ENCODE measurements around the gene CSNK1G1. TPM values are rescaled to one million over a fixed set of nuclear protein-coding genes. Genes with fewer than 3 reads are reported as not detected.

Gene CSNK1G1
- polyA plus RNA-seq, 1 donor from 2014 or later = 18.9 TPM

DNA sequence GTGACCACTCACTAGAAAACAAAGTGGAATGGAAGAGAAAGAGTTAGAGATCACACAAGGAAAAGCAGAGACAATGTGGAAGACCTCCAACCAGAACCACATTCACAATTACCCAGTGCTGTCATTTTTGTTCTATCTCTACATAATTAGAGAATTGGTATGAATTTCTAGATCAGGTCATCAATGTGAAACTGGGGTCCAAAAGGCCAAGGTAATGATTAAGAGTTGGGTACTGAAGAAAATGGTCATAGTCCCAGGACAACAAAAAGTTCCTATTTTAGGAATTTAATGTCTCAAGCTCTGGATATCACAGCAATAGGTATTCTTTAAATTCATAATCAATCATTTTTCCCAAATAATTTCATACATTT is 108.5 kb downstream of the CSNK1G1 start:
- Histone ChIP-seq H4K20me1 (ENCODE audit: insufficient read depth) (no peaks in the 10 kb centered on the region), H3K9me2 (ENCODE audit: insufficient read depth, low read length) (no peaks in the 10 kb centered on the region), H3F3A (ENCODE audit: insufficient read depth, low read length, poor library complexity, severe bottlenecking) (no peaks in the 10 kb centered on the region), H3K27ac (ENCODE audit: low read length) (no peak overlapping the region), H3K9ac (ENCODE audit: low read length) (no peak overlapping the region), H3K4me2 (ENCODE audit: low read length) (no peak overlapping the region), H3K79me2 (replicated peaks; ENCODE audit: insufficient read depth, low read length) (no peaks in the 10 kb centered on the region), H3K27me3 (ENCODE audit: insufficient read depth, low read depth, low read length) (no peaks in the 10 kb centered on the region), H3K4me3 (ENCODE audit: low read length) (no peak overlapping the region), H2AFZ (ENCODE audit: low read depth, low read length) (no peak overlapping the region), H3K9me3 (ENCODE audit: low read length) (no peaks in the 10 kb centered on the region), H3K36me3 (ENCODE audit: insufficient read depth, low read length) (no peaks in the 10 kb centered on the region)
- no peak for TF ChIP-seq EZH2 (IDR thresholded peaks at IDR 0.05; ENCODE audit: borderline replicate concordance, insufficient read depth, low read length, poor library complexity, severe bottlenecking)
- TF ChIP-seq SMC3 (conservative IDR thresholded peaks at IDR 0.05; ENCODE audit: poor library complexity) = no peak
- TF ChIP-seq, protein P1, sequence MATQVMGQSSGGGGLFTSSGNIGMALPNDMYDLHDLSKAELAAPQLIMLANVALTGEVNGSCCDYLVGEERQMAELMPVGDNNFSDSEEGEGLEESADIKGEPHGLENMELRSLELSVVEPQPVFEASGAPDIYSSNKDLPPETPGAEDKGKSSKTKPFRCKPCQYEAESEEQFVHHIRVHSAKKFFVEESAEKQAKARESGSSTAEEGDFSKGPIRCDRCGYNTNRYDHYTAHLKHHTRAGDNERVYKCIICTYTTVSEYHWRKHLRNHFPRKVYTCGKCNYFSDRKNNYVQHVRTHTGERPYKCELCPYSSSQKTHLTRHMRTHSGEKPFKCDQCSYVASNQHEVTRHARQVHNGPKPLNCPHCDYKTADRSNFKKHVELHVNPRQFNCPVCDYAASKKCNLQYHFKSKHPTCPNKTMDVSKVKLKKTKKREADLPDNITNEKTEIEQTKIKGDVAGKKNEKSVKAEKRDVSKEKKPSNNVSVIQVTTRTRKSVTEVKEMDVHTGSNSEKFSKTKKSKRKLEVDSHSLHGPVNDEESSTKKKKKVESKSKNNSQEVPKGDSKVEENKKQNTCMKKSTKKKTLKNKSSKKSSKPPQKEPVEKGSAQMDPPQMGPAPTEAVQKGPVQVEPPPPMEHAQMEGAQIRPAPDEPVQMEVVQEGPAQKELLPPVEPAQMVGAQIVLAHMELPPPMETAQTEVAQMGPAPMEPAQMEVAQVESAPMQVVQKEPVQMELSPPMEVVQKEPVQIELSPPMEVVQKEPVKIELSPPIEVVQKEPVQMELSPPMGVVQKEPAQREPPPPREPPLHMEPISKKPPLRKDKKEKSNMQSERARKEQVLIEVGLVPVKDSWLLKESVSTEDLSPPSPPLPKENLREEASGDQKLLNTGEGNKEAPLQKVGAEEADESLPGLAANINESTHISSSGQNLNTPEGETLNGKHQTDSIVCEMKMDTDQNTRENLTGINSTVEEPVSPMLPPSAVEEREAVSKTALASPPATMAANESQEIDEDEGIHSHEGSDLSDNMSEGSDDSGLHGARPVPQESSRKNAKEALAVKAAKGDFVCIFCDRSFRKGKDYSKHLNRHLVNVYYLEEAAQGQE (IDR thresholded peaks at IDR 0.05; ENCODE audit: borderline replicate concordance) = no peak
- no peak for TF ChIP-seq RAD21 (conservative IDR thresholded peaks at IDR 0.05)
- no peak for TF ChIP-seq EP300 (conservative IDR thresholded peaks at IDR 0.05; ENCODE audit: poor library complexity, severe bottlenecking)
- no peak for TF ChIP-seq TAF1 (IDR thresholded peaks at IDR 0.05; ENCODE audit: low read depth)
- no peak for TF ChIP-seq POLR2AphosphoS5 (IDR thresholded peaks at IDR 0.05)
- no peak for TF ChIP-seq MXI1 (conservative IDR thresholded peaks at IDR 0.05; ENCODE audit: poor library complexity, severe bottlenecking)
- no peak for TF ChIP-seq CTCF (IDR thresholded peaks at IDR 0.05; ENCODE audit: poor library complexity, severe bottlenecking)

DNA sequence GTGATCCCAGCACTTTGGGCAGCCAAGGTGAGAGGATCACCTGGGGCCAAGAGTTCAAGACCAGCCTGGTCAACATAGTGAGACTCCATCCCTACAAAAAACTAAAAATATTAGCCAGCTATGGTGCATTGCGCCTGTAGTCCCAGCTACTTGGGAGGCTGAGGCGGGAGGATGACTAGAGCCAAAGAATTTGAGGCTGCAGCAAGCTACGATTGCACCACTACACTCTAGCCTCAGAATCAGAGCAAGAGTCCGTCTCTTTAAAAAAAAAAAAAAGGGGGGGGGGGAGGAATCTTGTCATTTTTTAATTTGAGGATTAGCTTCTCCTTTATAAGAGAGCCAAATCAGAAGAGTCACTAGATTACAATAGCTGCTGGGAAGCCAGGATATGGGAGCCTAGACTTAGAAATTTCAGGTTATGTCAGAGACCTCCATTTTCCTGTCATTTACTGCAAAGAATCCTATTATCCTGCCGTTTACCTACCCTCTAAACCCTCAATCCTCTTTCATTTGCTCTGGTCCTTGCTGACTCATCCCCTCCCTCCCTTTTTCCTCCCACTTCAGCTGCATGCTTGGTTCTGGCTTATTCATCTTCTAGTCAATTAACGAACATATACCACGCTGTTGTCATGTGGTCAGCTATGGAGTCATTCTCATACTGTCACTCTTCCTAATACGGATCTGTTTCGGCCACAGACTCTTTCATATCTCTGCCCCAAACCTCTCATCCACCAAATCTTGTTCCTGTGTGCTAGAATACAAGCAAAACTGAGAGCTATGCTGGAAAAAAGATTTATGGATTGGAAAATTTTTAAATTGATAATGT is 109.4 kb downstream of the CSNK1G1 start:
- no peak overlapping the region for H2AFZ ChIP-seq (ENCODE audit: low read depth, low read length)
- H3F3A ChIP-seq (ENCODE audit: insufficient read depth, low read length, poor library complexity, severe bottlenecking) = no peaks in the 10 kb centered on the region
- no peaks in the 10 kb centered on the region for H3K9me3 ChIP-seq (ENCODE audit: low read length)
- no peaks in the 10 kb centered on the region for H3K79me2 ChIP-seq (replicated peaks; ENCODE audit: insufficient read depth, low read length)
- H3K9me2 ChIP-seq (ENCODE audit: insufficient read depth, low read length) = no peaks in the 10 kb centered on the region
- H3K27me3 ChIP-seq (ENCODE audit: insufficient read depth, low read depth, low read length) = no peaks in the 10 kb centered on the region
- no peak for TF ChIP-seq CTCF (IDR thresholded peaks at IDR 0.05; ENCODE audit: poor library complexity, severe bottlenecking)
- TF ChIP-seq RAD21 (conservative IDR thresholded peaks at IDR 0.05) = no peak
- TF ChIP-seq, protein P1 (IDR thresholded peaks at IDR 0.05; ENCODE audit: borderline replicate concordance) = no peak
- no peaks in the 10 kb centered on the region for H3K36me3 ChIP-seq (ENCODE audit: insufficient read depth, low read length)
- H3K9ac ChIP-seq (ENCODE audit: low read length) = no peak overlapping the region
- H3K4me2 ChIP-seq (ENCODE audit: low read length) = no peak overlapping the region
- no peaks in the 10 kb centered on the region for H4K20me1 ChIP-seq (ENCODE audit: insufficient read depth)
- no peak overlapping the region for H3K4me3 ChIP-seq (ENCODE audit: low read length)
- no peak overlapping the region for H3K27ac ChIP-seq (ENCODE audit: low read length)
